Esophagus squamous epithelium (tissue), 5 donors: ENCODE results near the gene RANBP1. TPM values are rescaled to one million over a fixed set of nuclear protein-coding genes. Genes with fewer than 3 reads are reported as not detected.
"Not testable (repeated sequence)": the region's sequence is repeated elsewhere in the genome, so short reads cannot be mapped to it uniquely, and the experiment has no call there.

Experiments used
- DNase-seq: peaks from one replicate; lab custom pipeline; 2025; lab: John Stamatoyannopoulos, UW
- H3K27ac ChIP-seq, 4 donors: fragments of 200-600 bp; sonication (generic); one replicate each; pipeline ENCODE4 v1.5.1; 2016 to 2019; ENCODE audit warnings: mild to moderate bottlenecking in 1 of 4
- H3K27me3 ChIP-seq, 4 donors: fragments of 200-600 bp; sonication (generic); 1 replicate in 3 of 4; 2 replicates in 1 of 4; pipeline versions ENCODE4 v1.5.1 to v1.6.0; 2017 to 2021; ENCODE audit warnings: antibody characterized with exemption in 1 of 4
- H3K36me3 ChIP-seq, 3 donors: fragments of 200-600 bp; sonication (generic); one replicate each; pipeline ENCODE4 v1.5.1; 2016 to 2019
- H3K4me1 ChIP-seq, 3 donors: fragments of 200-600 bp; sonication (generic); one replicate each; pipeline ENCODE4 v1.5.1; 2017 to 2019
- H3K4me3 ChIP-seq, 4 donors: fragments of 200-600 bp; sonication (generic); 1 replicate in 3 of 4; 2 replicates in 1 of 4; pipeline ENCODE4 v1.5.1; 2016 to 2019; ENCODE audit warnings: mild to moderate bottlenecking in 2 of 4, moderate library complexity in 1 of 4
- H3K9me3 ChIP-seq, 3 donors: fragments of 200-600 bp; sonication (generic); one replicate each; pipeline ENCODE4 v1.5.1; 2016 to 2019
- CTCF ChIP-seq, 6 experiments: fragments of 450-650 bp in 4 of 6; fragments of 200-600 bp in 2 of 6; sonication (generic) in 2 of 6; IDR thresholded peaks; one replicate each; pipeline ENCODE4 v1.5.1; 2016 to 2019; ENCODE audit warnings: antibody characterized with exemption in 6 of 6, mild to moderate bottlenecking in 4 of 6, moderate library complexity in 4 of 6
- POLR2A ChIP-seq, 4 donors: fragments of 450-650 bp; IDR thresholded peaks; one replicate each; pipeline ENCODE4 v1.6.1; 2017; ENCODE audit warnings: antibody characterized with exemption in 4 of 4, mild to moderate bottlenecking in 4 of 4, moderate library complexity in 3 of 4
- WGBS, 2 donors: methylation state at CpG; one replicate each; pipeline ENCODE4 v1.1.5; 2018; 5-methylcytosine and 5-hydroxymethylcytosine counted together
- intact Hi-C: fragments of 100-400 bp; cut with DNase I; formaldehyde crosslinking; loops from one replicate; pipeline ENCODE4 v1.15.0; 2022
- total RNA-seq, 4 donors: library from RNA; depleted of rRNA; stranded (reverse); fragments of >200 nt; gene quantifications; one replicate each; pipeline ENCODE4 v1.1.0, GENCODE V29; 2016
- donor health status: DM: yes; HTN: yes; CAD: no.

RANBP1 gene
- 100 to 1,000 TPM; 178 to 358 (median 212) TPM for total RNA-seq

- intact Hi-C loops: loop anchor here (10.0 kb wide), 2 partner anchors 91 to 141 kb away; partner anchors contain the start of gene TANGO2
- Histone ChIP-seq H3K4me3 (peak within 1 kb of the TSS; percentile 77 to 90 (median 85)), H3K4me1 (peaks cover 30 to 66% (median 30%) of the 10 kb centered on the region in 3 donors), H3K36me3 (peaks cover 8 to 71% (median 18%) of the 10 kb centered on the region in 3 donors), H3K27ac (peak within 1 kb of the TSS; percentile 89 to 93 (median 92)), H3K27me3 (no peaks in the 10 kb centered on the region), H3K9me3 (no peaks in the 10 kb centered on the region)
- no peak for DNase-seq
- 28 to 64% methylated on average over 5 to 9 of the region's 30 CpGs for WGBS, 2 donors
- TF ChIP-seq POLR2A (IDR thresholded peaks at IDR 0.05): no peak
- TF ChIP-seq CTCF (IDR thresholded peaks at IDR 0.05): no peak
These were observed at the start of gene RANBP1 for GRCh38 chr22:20115691-20116375. RANBP1 (plus strand) TSS chr22:20116104; CDS start chr22:20116185, 81 bp downstream.

- intact Hi-C loops: no loop called here
- H3K4me1 ChIP-seq: peaks cover 16 to 29% (median 23%) of the 10 kb centered on the region in 3 donors
- no peak overlapping the region for H3K27ac ChIP-seq
- WGBS, 2 donors: 50 to 73% methylated on average over 5 to 7 of the region's 11 CpGs
- TF ChIP-seq POLR2A (IDR thresholded peaks at IDR 0.05) (no peak), CTCF (IDR thresholded peaks at IDR 0.05) (no peak)
- H3K4me3 ChIP-seq: no peak overlapping the region
- peaks cover 7 to 38% (median 11%) of the 10 kb centered on the region in 3 donors for H3K36me3 ChIP-seq
- DNase-seq: no peak
- no peaks in the 10 kb centered on the region for H3K9me3 ChIP-seq
- H3K27me3 ChIP-seq: no peaks in the 10 kb centered on the region
These were observed 49.1 kb upstream of the RANBP1 start for GRCh38 chr22:20066617-20067383.

GRCh38 chr22:20067384-20067682 lies 48.6 kb upstream of the RANBP1 start:
- 94 to 95% methylated on average over 3 of the region's 3 CpGs for WGBS, 2 donors
- H3K27ac ChIP-seq: not testable (repeated sequence)

GRCh38 chr22:20068640-20069039 lies 47.3 kb upstream of the RANBP1 start:
- no peak overlapping the region for H3K27ac ChIP-seq
- no peaks in the 10 kb centered on the region for H3K9me3 ChIP-seq
- TF ChIP-seq POLR2A (IDR thresholded peaks at IDR 0.05) (no peak), CTCF (IDR thresholded peaks at IDR 0.05) (no peak)
- intact Hi-C loops: no loop called here
- WGBS, 2 donors: 93 to 94% methylated on average over 5 to 7 of the region's 7 CpGs
- no peak for DNase-seq
- H3K27me3 ChIP-seq: no peaks in the 10 kb centered on the region
- H3K36me3 ChIP-seq: peaks cover 0 to 20% (median 0%) of the 10 kb centered on the region in 3 donors
- peaks cover 6 to 11% (median 6%) of the 10 kb centered on the region in 3 donors for H3K4me1 ChIP-seq
- no peak overlapping the region for H3K4me3 ChIP-seq

More at GRCh38 chr22:20067384-20067682, 48.6 kb upstream of the RANBP1 start:
- Histone ChIP-seq H3K36me3 (peaks cover 3 to 33% (median 6%) of the 10 kb centered on the region in 3 donors), H3K4me1 (peaks cover 11 to 24% (median 18%) of the 10 kb centered on the region in 3 donors)
- H3K9me3 ChIP-seq, DNase-seq, H3K27me3 ChIP-seq, intact Hi-C loops, H3K4me3 ChIP-seq: not testable (repeated sequence)

GRCh38 chr22:20069331-20070042 lies 46.4 kb upstream of the RANBP1 start:
- no peak for DNase-seq
- Histone ChIP-seq H3K36me3 (peaks cover 0 to 11% (median 0%) of the 10 kb centered on the region in 3 donors), H3K9me3 (no peaks in the 10 kb centered on the region), H3K4me1 (peaks cover 0 to 2% (median 0%) of the 10 kb centered on the region in 3 donors), H3K27ac (no peak overlapping the region), H3K27me3 (no peaks in the 10 kb centered on the region), H3K4me3 (no peak overlapping the region)
- intact Hi-C loops: no loop called here
- TF ChIP-seq CTCF (IDR thresholded peaks at IDR 0.05) (no peak), POLR2A (IDR thresholded peaks at IDR 0.05) (no peak)
- 86 to 89% methylated on average over 5 to 6 of the region's 7 CpGs for WGBS, 2 donors
